GM23338 (cell line): ENCODE data around the gene RRH. TPM values are rescaled to one million over a fixed set of nuclear protein-coding genes. Genes with fewer than 3 reads are reported as not detected.

Source experiments
- ATAC-seq: fragments of 200-7000 bp; cut with Tn5 transposase; 3 replicates; pipeline ENCODE4 v1.9.1; 2020
- DNase-seq: peaks from one replicate; pipeline ENCODE4 v3.0.0-alpha.2; 2015; ENCODE audit warnings: low spot score
- H2AFZ ChIP-seq: fragments of 200-600 bp; sonication (generic); 2 replicates; pipeline ENCODE4 v1.8.0; 2016; ENCODE audit warnings: antibody characterized with exemption, mild to moderate bottlenecking, moderate library complexity
- H3F3A ChIP-seq: fragments of 200-600 bp; sonication (generic); replicated peaks from 2 replicates; pipeline ENCODE4 v1.8.0; 2017; ENCODE audit warnings: antibody characterized with exemption, mixed run types, low read depth
- H3K27ac ChIP-seq: fragments of 200-600 bp; sonication (generic); 2 replicates; pipeline ENCODE4 v1.6.1; 2016; ENCODE audit warnings: low read depth
- H3K27me3 ChIP-seq: fragments of 200-600 bp; sonication (generic); 2 replicates; pipeline ENCODE4 v1.8.0; 2016; ENCODE audit warnings: mild to moderate bottlenecking, mixed run types, moderate library complexity; ENCODE audit not compliant: insufficient read depth
- H3K36me3 ChIP-seq: fragments of 200-600 bp; sonication (generic); 2 replicates; pipeline ENCODE4 v1.8.0; 2016; ENCODE audit warnings: mild to moderate bottlenecking; ENCODE audit not compliant: insufficient read depth
- H3K4me1 ChIP-seq: fragments of 200-600 bp; sonication (generic); 2 replicates; pipeline ENCODE4 v1.8.0; 2016; ENCODE audit warnings: mild to moderate bottlenecking, moderate library complexity; ENCODE audit not compliant: insufficient read depth
- H3K4me2 ChIP-seq: fragments of 200-600 bp; sonication (generic); 2 replicates; pipeline ENCODE4 v1.7.1; 2017; ENCODE audit warnings: mixed run types
- H3K4me3 ChIP-seq: fragments of 200-600 bp; sonication (generic); 2 replicates; pipeline ENCODE4 v1.6.1; 2016; ENCODE audit warnings: mixed run types
- H3K79me2 ChIP-seq: fragments of 200-600 bp; sonication (generic); replicated peaks from 2 replicates; pipeline ENCODE4 v1.8.0; 2017; ENCODE audit warnings: mild to moderate bottlenecking; ENCODE audit not compliant: insufficient read depth
- H3K9me2 ChIP-seq: fragments of 200-600 bp; sonication (generic); 2 replicates; pipeline ENCODE4 v1.8.0; 2017; ENCODE audit not compliant: insufficient read depth
- H4K20me1 ChIP-seq: fragments of 200-600 bp; sonication (generic); replicated peaks from 2 replicates; pipeline ENCODE4 v1.8.0; 2017; ENCODE audit warnings: mild to moderate bottlenecking; ENCODE audit not compliant: insufficient read depth
- H3K27ac Mint-ChIP-seq: 2 replicates; pipeline ENCODE4 v1.8.0; 2020; ENCODE audit warnings: inconsistent platforms, mild to moderate bottlenecking, moderate library complexity, mixed read lengths
- H3K27me3 Mint-ChIP-seq: 3 replicates; pipeline ENCODE4 v1.8.0; 2022; ENCODE audit warnings: low read depth, mild to moderate bottlenecking, moderate library complexity, mixed read lengths, inconsistent platforms; ENCODE audit not compliant: insufficient read depth, poor library complexity
- H3K36me3 Mint-ChIP-seq: 3 replicates; pipeline ENCODE4 v1.8.0; 2021; ENCODE audit warnings: low read depth, mild to moderate bottlenecking, inconsistent platforms, moderate library complexity, mixed read lengths
- H3K4me1 Mint-ChIP-seq: 3 replicates; pipeline ENCODE4 v1.8.0; 2020; ENCODE audit warnings: mild to moderate bottlenecking, inconsistent platforms, mixed read lengths
- H3K4me3 Mint-ChIP-seq: 3 replicates; pipeline ENCODE4 v1.8.0; 2021; ENCODE audit warnings: moderate library complexity, mild to moderate bottlenecking, inconsistent platforms, mixed read lengths
- H3K9me3 Mint-ChIP-seq: 3 replicates; pipeline ENCODE4 v1.8.0; 2020; ENCODE audit warnings: moderate library complexity, mild to moderate bottlenecking, inconsistent platforms, mixed read lengths
- CREB1 ChIP-seq: fragments of 250-450 bp; sonication (Bioruptor Pico); IDR thresholded peaks from 2 replicates; pipeline ENCODE4 v1.5.0; 2020; ENCODE audit warnings: low read depth, mild to moderate bottlenecking, moderate library complexity
- EZH2 ChIP-seq: fragments of 200-600 bp; sonication (generic); IDR thresholded peaks from one replicate; pipeline ENCODE4 v1.8.0; 2017; ENCODE audit warnings: antibody characterized with exemption, mild to moderate bottlenecking, low read depth; ENCODE audit not compliant: unreplicated experiment
- EZH2phosphoT487 ChIP-seq: fragments of 200-600 bp; sonication (generic); IDR thresholded peaks from one replicate; pipeline ENCODE4 v1.8.1; 2018; ENCODE audit warnings: antibody characterized with exemption; ENCODE audit not compliant: unreplicated experiment
- JUNB ChIP-seq: IDR thresholded peaks from one replicate; pipeline ENCODE4 v1.6.1; 2016; ENCODE audit warnings: antibody characterized with exemption; ENCODE audit not compliant: unreplicated experiment
- NANOG ChIP-seq: IDR thresholded peaks from 2 replicates; pipeline ENCODE4 v1.6.1; 2016; ENCODE audit warnings: antibody characterized with exemption, borderline replicate concordance
- POLR2AphosphoS5 ChIP-seq: IDR thresholded peaks from 2 replicates; pipeline ENCODE4 v1.6.1; 2016; ENCODE audit warnings: antibody characterized with exemption, low read depth
- STAT1 ChIP-seq: IDR thresholded peaks from one replicate; pipeline ENCODE4 v1.6.1; 2016; ENCODE audit warnings: antibody characterized with exemption; ENCODE audit not compliant: unreplicated experiment
- ZNF114 ChIP-seq: fragments of 250-450 bp; sonication (Bioruptor Pico); IDR thresholded peaks from 2 replicates; pipeline ENCODE4 v1.5.0; 2020; ENCODE audit warnings: mild to moderate bottlenecking, moderate library complexity
- ZNF331 ChIP-seq: fragments of 250-450 bp; sonication (Bioruptor Pico); IDR thresholded peaks from 2 replicates; pipeline ENCODE4 v1.5.0; 2020; ENCODE audit warnings: low read depth, mild to moderate bottlenecking, moderate library complexity
- polyA plus RNA-seq: library from polyadenylated mRNA; unstranded; fragments of >200 nt; fragmentation: Nextera tagmentation; extraction: Ambion mirVana; gene quantifications from 2 replicates; pipeline ENCODE4 v1.2.1, GENCODE V29; 2016
- total RNA-seq: library from RNA; depleted of rRNA; stranded (reverse); fragments of >200 nt; shearing (Covaris generic); gene quantifications from 2 replicates; pipeline ENCODE4 v1.2.3, GENCODE V29; 2014
- TF ChIP-seq, protein P1 (sequence below): fragments of 250-450 bp; sonication (Bioruptor Pico); IDR thresholded peaks from 2 replicates; pipeline ENCODE4 v1.5.0; 2020; ENCODE audit warnings: mild to moderate bottlenecking, moderate library complexity
- TF ChIP-seq, protein P2 (sequence below), 2 experiments: fragments of 200-600 bp in 1 of 2; sonication (generic) in 1 of 2; conservative IDR thresholded peaks; 2 replicates each; pipeline versions ENCODE4 v1.5.1 to v1.6.1; 2016 to 2017; ENCODE audit warnings: antibody characterized with exemption in 2 of 2, low read depth in 2 of 2, mild to moderate bottlenecking in 2 of 2, moderate library complexity in 1 of 2
- TF ChIP-seq, protein P3 (sequence below): IDR thresholded peaks from one replicate; pipeline ENCODE4 v1.6.1; 2018; ENCODE audit warnings: antibody characterized with exemption; ENCODE audit not compliant: unreplicated experiment

RRH gene
- total and polyA plus RNA-seq, 2 experiments from 2014 or later, result not detected

DNA sequence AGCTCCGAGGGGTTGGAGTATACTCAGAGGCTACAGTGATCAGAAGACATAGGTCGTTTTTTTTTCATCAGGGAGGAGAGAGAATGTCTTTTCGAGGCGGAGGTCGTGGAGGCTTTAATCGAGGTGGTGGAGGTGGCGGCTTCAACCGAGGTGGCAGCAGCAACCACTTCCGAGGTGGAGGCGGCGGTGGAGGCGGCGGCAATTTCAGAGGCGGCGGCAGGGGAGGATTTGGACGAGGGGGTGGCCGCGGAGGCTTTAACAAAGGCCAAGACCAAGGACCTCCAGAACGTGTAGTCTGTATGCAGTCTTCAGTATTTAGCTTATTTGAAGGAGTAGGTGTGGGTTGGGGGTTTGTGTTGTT is 11.7 kb upstream of the RRH start (continued):
- TF ChIP-seq, protein P1, sequence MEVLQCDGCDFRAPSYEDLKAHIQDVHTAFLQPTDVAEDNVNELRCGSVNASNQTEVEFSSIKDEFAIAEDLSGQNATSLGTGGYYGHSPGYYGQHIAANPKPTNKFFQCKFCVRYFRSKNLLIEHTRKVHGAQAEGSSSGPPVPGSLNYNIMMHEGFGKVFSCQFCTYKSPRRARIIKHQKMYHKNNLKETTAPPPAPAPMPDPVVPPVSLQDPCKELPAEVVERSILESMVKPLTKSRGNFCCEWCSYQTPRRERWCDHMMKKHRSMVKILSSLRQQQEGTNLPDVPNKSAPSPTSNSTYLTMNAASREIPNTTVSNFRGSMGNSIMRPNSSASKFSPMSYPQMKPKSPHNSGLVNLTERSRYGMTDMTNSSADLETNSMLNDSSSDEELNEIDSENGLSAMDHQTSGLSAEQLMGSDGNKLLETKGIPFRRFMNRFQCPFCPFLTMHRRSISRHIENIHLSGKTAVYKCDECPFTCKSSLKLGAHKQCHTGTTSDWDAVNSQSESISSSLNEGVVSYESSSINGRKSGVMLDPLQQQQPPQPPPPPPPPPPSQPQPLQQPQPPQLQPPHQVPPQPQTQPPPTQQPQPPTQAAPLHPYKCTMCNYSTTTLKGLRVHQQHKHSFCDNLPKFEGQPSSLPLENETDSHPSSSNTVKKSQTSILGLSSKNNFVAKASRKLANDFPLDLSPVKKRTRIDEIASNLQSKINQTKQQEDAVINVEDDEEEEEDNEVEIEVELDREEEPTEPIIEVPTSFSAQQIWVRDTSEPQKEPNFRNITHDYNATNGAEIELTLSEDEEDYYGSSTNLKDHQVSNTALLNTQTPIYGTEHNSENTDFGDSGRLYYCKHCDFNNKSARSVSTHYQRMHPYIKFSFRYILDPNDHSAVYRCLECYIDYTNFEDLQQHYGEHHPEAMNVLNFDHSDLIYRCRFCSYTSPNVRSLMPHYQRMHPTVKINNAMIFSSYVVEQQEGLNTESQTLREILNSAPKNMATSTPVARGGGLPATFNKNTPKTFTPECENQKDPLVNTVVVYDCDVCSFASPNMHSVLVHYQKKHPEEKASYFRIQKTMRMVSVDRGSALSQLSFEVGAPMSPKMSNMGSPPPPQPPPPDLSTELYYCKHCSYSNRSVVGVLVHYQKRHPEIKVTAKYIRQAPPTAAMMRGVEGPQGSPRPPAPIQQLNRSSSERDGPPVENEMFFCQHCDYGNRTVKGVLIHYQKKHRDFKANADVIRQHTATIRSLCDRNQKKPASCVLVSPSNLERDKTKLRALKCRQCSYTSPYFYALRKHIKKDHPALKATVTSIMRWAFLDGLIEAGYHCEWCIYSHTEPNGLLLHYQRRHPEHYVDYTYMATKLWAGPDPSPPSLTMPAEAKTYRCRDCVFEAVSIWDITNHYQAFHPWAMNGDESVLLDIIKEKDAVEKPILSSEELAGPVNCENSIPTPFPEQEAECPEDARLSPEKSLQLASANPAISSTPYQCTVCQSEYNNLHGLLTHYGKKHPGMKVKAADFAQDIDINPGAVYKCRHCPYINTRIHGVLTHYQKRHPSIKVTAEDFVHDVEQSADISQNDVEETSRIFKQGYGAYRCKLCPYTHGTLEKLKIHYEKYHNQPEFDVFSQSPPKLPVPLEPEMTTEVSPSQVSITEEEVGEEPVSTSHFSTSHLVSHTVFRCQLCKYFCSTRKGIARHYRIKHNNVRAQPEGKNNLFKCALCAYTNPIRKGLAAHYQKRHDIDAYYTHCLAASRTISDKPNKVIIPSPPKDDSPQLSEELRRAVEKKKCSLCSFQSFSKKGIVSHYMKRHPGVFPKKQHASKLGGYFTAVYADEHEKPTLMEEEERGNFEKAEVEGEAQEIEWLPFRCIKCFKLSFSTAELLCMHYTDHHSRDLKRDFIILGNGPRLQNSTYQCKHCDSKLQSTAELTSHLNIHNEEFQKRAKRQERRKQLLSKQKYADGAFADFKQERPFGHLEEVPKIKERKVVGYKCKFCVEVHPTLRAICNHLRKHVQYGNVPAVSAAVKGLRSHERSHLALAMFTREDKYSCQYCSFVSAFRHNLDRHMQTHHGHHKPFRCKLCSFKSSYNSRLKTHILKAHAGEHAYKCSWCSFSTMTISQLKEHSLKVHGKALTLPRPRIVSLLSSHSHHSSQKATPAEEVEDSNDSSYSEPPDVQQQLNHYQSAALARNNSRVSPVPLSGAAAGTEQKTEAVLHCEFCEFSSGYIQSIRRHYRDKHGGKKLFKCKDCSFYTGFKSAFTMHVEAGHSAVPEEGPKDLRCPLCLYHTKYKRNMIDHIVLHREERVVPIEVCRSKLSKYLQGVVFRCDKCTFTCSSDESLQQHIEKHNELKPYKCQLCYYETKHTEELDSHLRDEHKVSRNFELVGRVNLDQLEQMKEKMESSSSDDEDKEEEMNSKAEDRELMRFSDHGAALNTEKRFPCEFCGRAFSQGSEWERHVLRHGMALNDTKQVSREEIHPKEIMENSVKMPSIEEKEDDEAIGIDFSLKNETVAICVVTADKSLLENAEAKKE (CRISPR knock-in tag), result no peak
- no peak for TF ChIP-seq ZNF114 (CRISPR knock-in tag)
- no peak for TF ChIP-seq JUNB
- no peak for TF ChIP-seq EZH2phosphoT487
- TF ChIP-seq CREB1, result no peak
- no peak for TF ChIP-seq STAT1
- TF ChIP-seq ZNF331 (CRISPR knock-in tag), result no peak
- TF ChIP-seq, protein P2, sequence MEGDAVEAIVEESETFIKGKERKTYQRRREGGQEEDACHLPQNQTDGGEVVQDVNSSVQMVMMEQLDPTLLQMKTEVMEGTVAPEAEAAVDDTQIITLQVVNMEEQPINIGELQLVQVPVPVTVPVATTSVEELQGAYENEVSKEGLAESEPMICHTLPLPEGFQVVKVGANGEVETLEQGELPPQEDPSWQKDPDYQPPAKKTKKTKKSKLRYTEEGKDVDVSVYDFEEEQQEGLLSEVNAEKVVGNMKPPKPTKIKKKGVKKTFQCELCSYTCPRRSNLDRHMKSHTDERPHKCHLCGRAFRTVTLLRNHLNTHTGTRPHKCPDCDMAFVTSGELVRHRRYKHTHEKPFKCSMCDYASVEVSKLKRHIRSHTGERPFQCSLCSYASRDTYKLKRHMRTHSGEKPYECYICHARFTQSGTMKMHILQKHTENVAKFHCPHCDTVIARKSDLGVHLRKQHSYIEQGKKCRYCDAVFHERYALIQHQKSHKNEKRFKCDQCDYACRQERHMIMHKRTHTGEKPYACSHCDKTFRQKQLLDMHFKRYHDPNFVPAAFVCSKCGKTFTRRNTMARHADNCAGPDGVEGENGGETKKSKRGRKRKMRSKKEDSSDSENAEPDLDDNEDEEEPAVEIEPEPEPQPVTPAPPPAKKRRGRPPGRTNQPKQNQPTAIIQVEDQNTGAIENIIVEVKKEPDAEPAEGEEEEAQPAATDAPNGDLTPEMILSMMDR (conservative IDR thresholded peaks at IDR 0.05; ENCODE audit: low read depth in 2 of 2), result no peak

DNA sequence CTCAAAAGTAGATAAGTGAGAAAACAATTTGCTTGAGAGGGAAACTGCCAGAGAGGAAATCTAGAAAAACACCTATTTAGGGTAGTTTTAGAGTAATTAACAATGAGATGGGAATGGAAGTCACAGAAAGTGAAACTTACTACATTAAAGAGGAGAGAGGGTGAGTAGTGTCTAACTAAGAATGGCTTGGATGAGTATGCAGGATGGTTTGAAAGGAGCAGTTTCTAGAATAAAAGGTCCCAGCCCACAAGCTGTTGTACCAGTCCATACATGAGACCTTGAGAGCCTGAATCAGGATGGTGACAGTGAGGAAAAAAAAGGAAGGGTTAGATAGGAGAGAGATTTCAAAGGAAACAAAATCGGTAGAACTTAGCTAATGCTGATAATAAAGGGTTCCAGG is 10.9 kb upstream of the RRH start:
- H3K4me1 ChIP-seq, result peaks cover 11% of the 10 kb centered on the region; the same call in 1 of the 2 replicates
- no peak overlapping the region for H2AFZ ChIP-seq
- Mint-ChIP-seq H3K27me3 (peaks cover 23% of the 10 kb centered on the region), H3K4me3 (peak overlapping the region; percentile 100), H3K4me1 (peaks cover 16% of the 10 kb centered on the region), H3K9me3 (no peaks in the 10 kb centered on the region; the same call in 2 of the 3 replicates), H3K36me3 (peaks cover 58% of the 10 kb centered on the region), H3K27ac (peak overlapping the region; percentile 50)
- H3K27me3 ChIP-seq, result no peaks in the 10 kb centered on the region
- peaks cover 58% of the 10 kb centered on the region for H3K79me2 ChIP-seq
- no peak overlapping the region; the same call in 1 of the 2 replicates for H3K27ac ChIP-seq
- ATAC-seq (no peak), DNase-seq (no peak)
- peak overlapping the region; percentile 62 for H3K4me3 ChIP-seq
- H3K4me2 ChIP-seq, result peak overlapping the region; percentile 98
- no peaks in the 10 kb centered on the region for H3K9me2 ChIP-seq
- peaks cover 7% of the 10 kb centered on the region for H4K20me1 ChIP-seq
- H3K36me3 ChIP-seq, result peaks cover 23% of the 10 kb centered on the region; the same call in 1 of the 2 replicates
- 0 out of 2 replicates have a peak, but pooled peaks cover 6% of the 10 kb centered on the region for H3F3A ChIP-seq
- no peak for TF ChIP-seq POLR2AphosphoS5
- TF ChIP-seq, protein P3, sequence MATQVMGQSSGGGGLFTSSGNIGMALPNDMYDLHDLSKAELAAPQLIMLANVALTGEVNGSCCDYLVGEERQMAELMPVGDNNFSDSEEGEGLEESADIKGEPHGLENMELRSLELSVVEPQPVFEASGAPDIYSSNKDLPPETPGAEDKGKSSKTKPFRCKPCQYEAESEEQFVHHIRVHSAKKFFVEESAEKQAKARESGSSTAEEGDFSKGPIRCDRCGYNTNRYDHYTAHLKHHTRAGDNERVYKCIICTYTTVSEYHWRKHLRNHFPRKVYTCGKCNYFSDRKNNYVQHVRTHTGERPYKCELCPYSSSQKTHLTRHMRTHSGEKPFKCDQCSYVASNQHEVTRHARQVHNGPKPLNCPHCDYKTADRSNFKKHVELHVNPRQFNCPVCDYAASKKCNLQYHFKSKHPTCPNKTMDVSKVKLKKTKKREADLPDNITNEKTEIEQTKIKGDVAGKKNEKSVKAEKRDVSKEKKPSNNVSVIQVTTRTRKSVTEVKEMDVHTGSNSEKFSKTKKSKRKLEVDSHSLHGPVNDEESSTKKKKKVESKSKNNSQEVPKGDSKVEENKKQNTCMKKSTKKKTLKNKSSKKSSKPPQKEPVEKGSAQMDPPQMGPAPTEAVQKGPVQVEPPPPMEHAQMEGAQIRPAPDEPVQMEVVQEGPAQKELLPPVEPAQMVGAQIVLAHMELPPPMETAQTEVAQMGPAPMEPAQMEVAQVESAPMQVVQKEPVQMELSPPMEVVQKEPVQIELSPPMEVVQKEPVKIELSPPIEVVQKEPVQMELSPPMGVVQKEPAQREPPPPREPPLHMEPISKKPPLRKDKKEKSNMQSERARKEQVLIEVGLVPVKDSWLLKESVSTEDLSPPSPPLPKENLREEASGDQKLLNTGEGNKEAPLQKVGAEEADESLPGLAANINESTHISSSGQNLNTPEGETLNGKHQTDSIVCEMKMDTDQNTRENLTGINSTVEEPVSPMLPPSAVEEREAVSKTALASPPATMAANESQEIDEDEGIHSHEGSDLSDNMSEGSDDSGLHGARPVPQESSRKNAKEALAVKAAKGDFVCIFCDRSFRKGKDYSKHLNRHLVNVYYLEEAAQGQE, result no peak
- no peak for TF ChIP-seq STAT1
- TF ChIP-seq EZH2, result no peak
- no peak for TF ChIP-seq ZNF114 (CRISPR knock-in tag)
- no peak for TF ChIP-seq JUNB
- TF ChIP-seq NANOG, result no peak
- TF ChIP-seq EZH2phosphoT487, result no peak
